ENCODE measurements around the gene TXN2. TPM values are rescaled to one million over a fixed set of nuclear protein-coding genes. Genes with fewer than 3 reads are reported as not detected.
"Not testable (repeated sequence)": the region's sequence is repeated elsewhere in the genome, so short reads cannot be mapped to it uniquely, and the experiment has no call there.

The TXN2 gene
- total RNA-seq, 3 donors from 2014 or later: 73.2 to 101 (median 95.8) TPM

DNA sequence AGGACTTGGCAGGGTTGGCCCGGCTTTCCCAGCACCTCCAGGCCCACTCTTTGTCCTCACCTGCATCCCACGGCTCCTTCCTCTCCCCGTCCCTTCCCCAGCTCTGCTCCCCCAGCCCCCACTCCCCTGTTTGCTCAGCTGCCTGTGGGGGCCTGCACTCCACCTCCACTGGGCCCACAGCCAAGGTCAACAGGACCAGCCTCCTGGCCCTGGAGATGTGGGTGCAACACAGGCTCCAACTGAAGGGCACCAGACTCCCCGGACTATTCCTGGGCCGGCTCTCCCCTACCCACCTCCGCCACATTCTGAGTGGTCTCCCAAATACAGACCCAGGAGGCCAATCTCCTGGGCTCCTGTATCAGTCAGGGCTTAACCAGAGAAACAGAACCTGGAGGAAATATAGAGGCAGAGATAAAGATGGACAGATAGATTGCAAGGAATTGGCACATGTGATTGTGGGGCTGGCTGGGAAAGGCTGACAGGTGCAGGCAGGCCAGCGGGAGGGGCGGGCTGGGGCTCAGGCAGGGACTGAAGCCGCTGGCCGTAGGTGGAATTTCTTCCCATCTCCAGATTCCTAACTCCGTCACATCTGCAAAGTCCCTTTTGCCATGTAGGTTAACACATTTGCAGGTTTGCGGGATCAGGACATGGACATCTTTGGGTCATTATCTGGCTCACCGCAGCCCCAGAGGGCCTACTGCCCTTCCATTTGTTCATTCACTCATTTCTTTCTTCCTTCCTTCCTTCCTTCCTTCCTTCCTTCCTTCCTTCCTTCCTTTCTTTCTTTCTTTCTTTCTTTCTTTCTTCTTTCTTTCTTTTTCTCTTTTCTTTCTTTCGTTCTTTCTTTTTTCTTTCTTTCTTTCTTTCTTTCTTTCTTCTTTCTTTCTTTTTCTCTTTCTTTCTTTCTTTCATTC lies 47.9 kb downstream of the TXN2 start:
- no peaks in the 10 kb centered on the region for H3K36me3 ChIP-seq (ENCODE audit: low read depth)
- TF ChIP-seq, protein P1, sequence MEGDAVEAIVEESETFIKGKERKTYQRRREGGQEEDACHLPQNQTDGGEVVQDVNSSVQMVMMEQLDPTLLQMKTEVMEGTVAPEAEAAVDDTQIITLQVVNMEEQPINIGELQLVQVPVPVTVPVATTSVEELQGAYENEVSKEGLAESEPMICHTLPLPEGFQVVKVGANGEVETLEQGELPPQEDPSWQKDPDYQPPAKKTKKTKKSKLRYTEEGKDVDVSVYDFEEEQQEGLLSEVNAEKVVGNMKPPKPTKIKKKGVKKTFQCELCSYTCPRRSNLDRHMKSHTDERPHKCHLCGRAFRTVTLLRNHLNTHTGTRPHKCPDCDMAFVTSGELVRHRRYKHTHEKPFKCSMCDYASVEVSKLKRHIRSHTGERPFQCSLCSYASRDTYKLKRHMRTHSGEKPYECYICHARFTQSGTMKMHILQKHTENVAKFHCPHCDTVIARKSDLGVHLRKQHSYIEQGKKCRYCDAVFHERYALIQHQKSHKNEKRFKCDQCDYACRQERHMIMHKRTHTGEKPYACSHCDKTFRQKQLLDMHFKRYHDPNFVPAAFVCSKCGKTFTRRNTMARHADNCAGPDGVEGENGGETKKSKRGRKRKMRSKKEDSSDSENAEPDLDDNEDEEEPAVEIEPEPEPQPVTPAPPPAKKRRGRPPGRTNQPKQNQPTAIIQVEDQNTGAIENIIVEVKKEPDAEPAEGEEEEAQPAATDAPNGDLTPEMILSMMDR (IDR thresholded peaks at IDR 0.05): no peak
- H3K4me3 ChIP-seq: no peak overlapping the region
- peaks cover 36% of the 10 kb centered on the region for H3K4me1 ChIP-seq (ENCODE audit: low read depth)
- DNase-seq (peak; percentile 71 to 83 (median 81)), ATAC-seq (peak; percentile 39)
- no peaks in the 10 kb centered on the region for H3K9me3 ChIP-seq
- intact Hi-C loops (cut with DNase I, micrococcal nuclease): no loop called here

DNA sequence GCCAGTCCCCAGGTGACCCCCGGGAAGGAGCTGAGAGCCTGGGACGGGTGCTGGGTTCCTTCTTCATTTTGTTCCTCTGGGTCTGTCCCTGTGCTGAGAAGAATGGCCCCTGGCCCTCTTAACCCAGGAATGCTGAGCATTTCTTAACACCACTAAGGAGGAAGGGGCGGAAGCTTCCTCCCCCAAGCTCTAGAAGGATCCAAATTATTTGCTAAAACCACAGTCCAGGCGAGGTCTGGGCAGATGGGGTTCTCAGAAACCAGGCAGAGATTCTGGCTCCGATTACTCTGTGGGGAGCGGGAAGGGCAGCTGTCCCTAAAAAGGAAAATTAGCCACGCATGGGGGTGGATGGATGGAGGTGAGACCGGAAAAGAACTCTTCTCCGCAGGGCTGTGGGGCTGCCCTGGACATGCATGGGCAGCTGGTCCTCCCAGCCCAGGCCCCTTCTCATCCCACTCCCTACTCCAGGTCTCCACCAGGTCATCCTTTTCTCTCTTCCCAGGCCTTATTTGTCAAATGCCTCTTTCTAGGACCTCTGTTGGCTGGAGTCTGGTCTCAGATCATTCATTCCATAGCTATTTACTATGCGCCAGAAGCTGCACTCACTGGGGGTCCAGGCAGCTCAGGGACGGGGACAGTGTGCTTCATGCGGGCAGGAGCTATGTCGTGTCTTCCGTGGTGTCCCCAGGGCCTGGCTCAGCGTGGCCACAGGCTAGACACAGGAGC lies 48.7 kb downstream of the TXN2 start:
- H3K4me1 ChIP-seq (ENCODE audit: low read depth): peaks cover 36% of the 10 kb centered on the region
- intact Hi-C loops (cut with DNase I, micrococcal nuclease): no loop called here
- TF ChIP-seq, protein P1 (IDR thresholded peaks at IDR 0.05): no peak
- H3K4me3 ChIP-seq: no peak overlapping the region
- H3K9me3 ChIP-seq: no peaks in the 10 kb centered on the region
- no peak for DNase-seq
- no peaks in the 10 kb centered on the region for H3K36me3 ChIP-seq (ENCODE audit: low read depth)
- no peak for ATAC-seq

DNA sequence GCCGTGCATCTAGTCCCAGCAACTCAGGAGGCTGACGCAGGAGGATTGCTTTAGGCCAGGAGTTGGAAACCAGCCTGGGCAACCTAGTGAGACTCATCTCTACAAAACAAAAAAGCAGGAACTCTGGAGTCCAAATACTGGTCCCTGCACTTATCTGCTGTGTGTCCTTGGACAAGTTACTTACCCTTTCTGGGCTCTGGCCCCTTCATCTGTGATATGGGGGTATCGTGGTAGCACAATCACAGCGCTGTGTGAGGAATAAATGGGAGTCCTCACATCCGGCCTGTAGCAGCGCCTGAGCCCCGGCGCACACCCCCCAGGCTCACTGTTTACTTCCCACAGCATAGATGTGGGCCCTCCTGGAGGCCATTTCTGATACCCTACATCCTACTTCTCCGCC lies 49.5 kb downstream of the TXN2 start:
- ATAC-seq (no peak), DNase-seq (no peak)
- Histone ChIP-seq H3K9me3 (no peaks in the 10 kb centered on the region), H3K36me3 (ENCODE audit: low read depth) (no peaks in the 10 kb centered on the region), H3K4me1 (ENCODE audit: low read depth) (peaks cover 35% of the 10 kb centered on the region), H3K4me3 (no peak overlapping the region)
- TF ChIP-seq, protein P1 (IDR thresholded peaks at IDR 0.05): no peak
- intact Hi-C loops (cut with DNase I, micrococcal nuclease): no loop called here

DNA sequence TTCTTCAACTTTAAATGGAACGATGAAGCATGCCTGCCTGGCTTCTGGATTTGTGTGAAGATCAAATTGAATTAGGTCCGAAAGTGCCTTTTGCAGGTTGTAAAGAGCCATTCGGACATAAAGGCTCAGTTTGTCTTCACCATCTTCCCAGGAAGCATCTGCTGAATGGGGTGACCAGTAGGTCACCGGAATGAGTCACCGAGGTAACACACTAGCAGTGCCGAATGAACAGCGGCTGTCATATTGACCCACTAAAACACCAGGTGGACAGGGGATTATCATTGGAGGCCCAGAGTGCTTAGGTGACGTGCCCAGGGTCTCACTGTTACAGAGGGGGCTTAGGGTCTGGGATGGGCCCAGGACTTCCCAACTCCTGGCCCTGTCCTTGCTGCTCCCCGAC lies 50.6 kb downstream of the TXN2 start:
- Histone ChIP-seq H3K4me3 (no peak overlapping the region), H3K9me3 (no peaks in the 10 kb centered on the region), H3K4me1 (ENCODE audit: low read depth) (peaks cover 28% of the 10 kb centered on the region), H3K36me3 (ENCODE audit: low read depth) (no peaks in the 10 kb centered on the region)
- ATAC-seq: no peak
- no peak for DNase-seq
- TF ChIP-seq, protein P1 (IDR thresholded peaks at IDR 0.05): no peak
- intact Hi-C loops (cut with DNase I, micrococcal nuclease): no loop called here

DNA sequence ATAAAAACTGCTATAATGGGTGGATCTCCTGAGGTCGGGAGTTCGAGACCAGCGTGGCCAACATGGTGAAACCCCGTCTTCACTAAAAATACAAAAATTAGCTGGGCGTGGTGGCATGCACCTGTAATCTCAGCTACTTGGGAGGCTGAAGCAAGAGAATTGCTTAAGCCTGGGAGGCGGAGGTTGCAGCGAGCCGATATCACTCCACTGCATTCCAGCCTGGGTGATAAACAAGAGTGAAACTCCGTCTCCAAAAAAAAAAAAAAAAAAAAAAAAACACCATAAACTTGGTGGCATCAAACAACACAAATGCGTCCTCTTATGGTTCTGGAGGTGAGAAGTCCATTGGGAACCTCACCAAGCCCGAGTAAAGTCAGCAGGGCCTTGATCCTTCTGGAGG lies 53.5 kb downstream of the TXN2 start:
- DNase-seq; intact Hi-C loops (cut with DNase I, micrococcal nuclease); H3K36me3 ChIP-seq (ENCODE audit: low read depth); ATAC-seq; H3K9me3 ChIP-seq; H3K4me3 ChIP-seq: not testable (repeated sequence)
- H3K4me1 ChIP-seq (ENCODE audit: low read depth): peaks cover 15% of the 10 kb centered on the region

DNA sequence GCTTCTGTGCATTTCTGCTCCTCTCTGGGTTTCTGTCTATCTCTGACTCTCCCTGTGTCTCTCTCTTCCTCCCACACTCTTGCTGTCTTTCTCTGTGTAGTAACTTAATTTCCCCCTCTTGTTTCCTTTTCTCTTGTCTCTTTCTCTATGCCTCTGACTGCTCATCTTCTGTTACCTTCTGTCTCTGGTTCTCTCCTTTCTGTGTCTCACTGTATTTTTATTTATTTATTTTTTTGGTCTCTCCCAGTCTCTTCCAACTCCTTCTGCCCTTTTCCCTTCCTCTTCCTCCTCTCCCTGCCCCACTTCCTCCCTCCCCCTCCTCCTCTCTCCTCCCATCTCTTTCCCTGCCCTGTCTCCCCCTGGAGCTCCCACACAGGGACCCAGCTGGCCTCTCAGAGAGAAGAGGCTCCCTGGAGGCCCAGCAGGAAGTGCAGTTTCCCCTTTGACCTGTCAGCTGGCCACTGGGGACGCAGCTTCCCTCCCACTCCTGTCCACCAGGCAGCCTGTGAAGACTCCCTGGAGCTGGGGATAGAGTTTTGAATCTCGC lies 55.4 kb downstream of the TXN2 start:
- no peaks in the 10 kb centered on the region for H3K36me3 ChIP-seq (ENCODE audit: low read depth)
- intact Hi-C loops (cut with DNase I, micrococcal nuclease): no loop called here
- TF ChIP-seq, protein P1 (IDR thresholded peaks at IDR 0.05): no peak

More for the DNA sequence above, 55.4 kb downstream of the TXN2 start:
- H3K4me1 ChIP-seq (ENCODE audit: low read depth): peaks cover 11% of the 10 kb centered on the region
- DNase-seq: peak in 1 of 3 donors; percentile 50
- ATAC-seq: peak; percentile 64
- H3K9me3 ChIP-seq: no peaks in the 10 kb centered on the region
- no peak overlapping the region for H3K4me3 ChIP-seq
